ENCODE results near the gene SUPT20HL2.

GRCh38 chrX:24271262-24271661 is 42.6 kb downstream of the SUPT20HL2 start:
- TF ChIP-seq CTCF (IDR thresholded peaks at IDR 0.05) (no peak), POLR2A (IDR thresholded peaks at IDR 0.05) (no peak)
